B cell (primary cell): Measurements from ENCODE around the gene CYGB. TPM values are rescaled to one million over a fixed set of nuclear protein-coding genes. Genes with fewer than 3 reads are reported as not detected.

Experiments
- ATAC-seq: fragments of 200-7000 bp; cut with Tn5 transposase; one replicate; pipeline ENCODE4 v1.10.0; 2021; ENCODE audit warnings: low read depth, mild to moderate bottlenecking, moderate number of reproducible peaks, moderate library complexity
- CTCF ChIA-PET: fragments of 350-600 bp; sonication (Branson Sonifier 250); formaldehyde crosslinking; loops from one replicate; lab custom pipeline; 2021; ENCODE audit warnings: antibody characterized with exemption, inconsistent platforms; lab: Charles Lee
- POLR2A ChIA-PET: fragments of 350-600 bp; sonication (Branson Sonifier 250); formaldehyde crosslinking; loops from one replicate; lab custom pipeline; 2021; ENCODE audit warnings: antibody characterized with exemption; lab: Charles Lee
- DNase-seq: peaks from one replicate; pipeline ENCODE4 v3.0.0; 2013
- H2AFZ ChIP-seq: 2 replicates; pipeline ENCODE4 v1.6.1; 2012; ENCODE audit warnings: mild to moderate bottlenecking, low read depth, low read length; ENCODE audit not compliant: insufficient read depth, poor library complexity, severe bottlenecking
- H3K27ac ChIP-seq, 2 donors: 1 replicate in 1 of 2; 2 replicates in 1 of 2; pipeline ENCODE4 v1.5.1; 2012 to 2013; ENCODE audit warnings: low read length in 2 of 2, mild to moderate bottlenecking in 2 of 2, moderate library complexity in 1 of 2
- H3K27me3 ChIP-seq, 4 experiments: fragments of 200-600 bp in 1 of 4; sonication (generic) in 1 of 4; replicated peaks in 1 of 4; 1 replicate in 2 of 4; 2 replicates in 2 of 4; pipeline versions ENCODE4 v1.6.1 to v1.7.0; 2013 to 2016; ENCODE audit warnings: low read length in 3 of 4, mild to moderate bottlenecking in 2 of 4, mixed read lengths in 1 of 4, moderate library complexity in 1 of 4; ENCODE audit not compliant: insufficient read depth in 4 of 4, control insufficient read depth in 3 of 4; ENCODE audit errors: control extremely low read depth in 1 of 4
- H3K36me3 ChIP-seq, 2 experiments: replicated peaks in 1 of 2; 1 replicate in 1 of 2; 2 replicates in 1 of 2; pipeline versions ENCODE4 v1.6.1 to v1.7.1; 2013; ENCODE audit warnings: low read length in 1 of 2; ENCODE audit not compliant: insufficient read depth in 2 of 2, control insufficient read depth in 1 of 2; ENCODE audit errors: control extremely low read depth in 1 of 2, extremely low read depth in 1 of 2
- H3K4me1 ChIP-seq, 2 donors: fragments of 200-600 bp in 1 of 2; sonication (generic) in 1 of 2; 1 replicate in 1 of 2; 2 replicates in 1 of 2; pipeline versions ENCODE4 v1.5.1 to v1.6.1; 2013 to 2017; ENCODE audit warnings: low read length in 2 of 2; ENCODE audit not compliant: control insufficient read depth in 2 of 2, insufficient read depth in 2 of 2
- H3K4me2 ChIP-seq: replicated peaks from 2 replicates; pipeline ENCODE3; 2012; ENCODE audit warnings: mild to moderate bottlenecking, low read depth, low read length; ENCODE audit not compliant: poor library complexity, severe bottlenecking
- H3K4me3 ChIP-seq, 5 experiments: fragments of 200-600 bp in 1 of 5; sonication (generic) in 1 of 5; 1 replicate in 3 of 5; 2 replicates in 2 of 5; pipeline versions ENCODE4 v1.5.1 to v1.7.0; 2011 to 2016; ENCODE audit warnings: low read length in 4 of 5, mild to moderate bottlenecking in 4 of 5, low read depth in 2 of 5, control low read depth in 1 of 5, moderate library complexity in 1 of 5; ENCODE audit not compliant: insufficient read depth in 1 of 5; ENCODE audit errors: control extremely low read depth in 1 of 5, extremely low read depth in 1 of 5
- H3K79me2 ChIP-seq: fragments of 200-600 bp; sonication (generic); one replicate; pipeline ENCODE4 v1.6.0; 2016; ENCODE audit warnings: low read length; ENCODE audit not compliant: control insufficient read depth, insufficient read depth
- H3K9ac ChIP-seq: fragments of 200-600 bp; sonication (generic); 2 replicates; pipeline ENCODE4 v1.6.1; 2017; ENCODE audit warnings: mild to moderate bottlenecking, low read length, moderate library complexity
- H3K9me3 ChIP-seq, 3 donors: one replicate each; pipeline versions ENCODE4 v1.6.1 to v1.7.1; 2013; ENCODE audit warnings: low read length in 2 of 3; ENCODE audit not compliant: control insufficient read depth in 2 of 3, insufficient read depth in 1 of 3; ENCODE audit errors: control extremely low read depth in 1 of 3
- H4K20me1 ChIP-seq: 2 replicates; pipeline ENCODE4 v1.6.0; 2012; ENCODE audit warnings: mild to moderate bottlenecking, low read length; ENCODE audit not compliant: insufficient read depth, control insufficient read depth, poor library complexity, severe bottlenecking
- H3K27ac Mint-ChIP-seq: one replicate; pipeline ENCODE4 v1.8.0; 2021; ENCODE audit warnings: mixed read lengths
- H3K27me3 Mint-ChIP-seq: one replicate; pipeline ENCODE4 v1.8.0; 2021; ENCODE audit warnings: mixed read lengths
- H3K4me1 Mint-ChIP-seq: one replicate; pipeline ENCODE4 v1.8.0; 2021; ENCODE audit warnings: mixed read lengths
- H3K4me3 Mint-ChIP-seq: one replicate; pipeline ENCODE4 v1.8.0; 2021; ENCODE audit warnings: mixed read lengths
- H3K9me3 Mint-ChIP-seq: one replicate; pipeline ENCODE4 v1.8.0; 2022; ENCODE audit warnings: mixed read lengths; ENCODE audit not compliant: insufficient read depth
- CTCF ChIP-seq: fragments of 200-600 bp; IDR thresholded peaks from one replicate; pipeline ENCODE4 v1.8.0; 2022; ENCODE audit warnings: antibody characterized with exemption, mild to moderate bottlenecking
- EZH2 ChIP-seq: IDR thresholded peaks from 2 replicates; pipeline ENCODE4 v1.6.1; 2012; ENCODE audit warnings: borderline replicate concordance, low read depth, mild to moderate bottlenecking, moderate library complexity, low read length; ENCODE audit not compliant: insufficient read depth, poor library complexity, severe bottlenecking
- WGBS: methylation state at CpG from one replicate; pipeline ENCODE4 v1.1.5; 2013; ENCODE audit warnings: missing lambda C conversion rate; ENCODE audit not compliant: insufficient coverage; 5-methylcytosine and 5-hydroxymethylcytosine counted together
- intact Hi-C: fragments of 100-400 bp; cut with micrococcal nuclease; formaldehyde crosslinking; loops from one replicate; pipeline ENCODE4 v1.10.0; 2022
- polyA plus RNA-seq: library from polyadenylated mRNA; depleted of rRNA; stranded (reverse); fragments of >200 nt; gene quantifications from 2 replicates; pipeline ENCODE4 v1.2.3, GENCODE V29; 2012
- total RNA-seq, 2 donors: library from RNA; stranded (reverse); fragments of 120-200 nt in 1 of 2; gene quantifications; 1 replicate in 1 of 2; 2 replicates in 1 of 2; pipeline versions ENCODE4 v1.2.3 to v1.2.4, GENCODE V29; 2013 to 2022

The CYGB gene
- total and polyA plus RNA-seq, 2 donors (not counting 1 experiment from before 2014, with no cell fraction given): 0.42 to 2.7 TPM

- Histone ChIP-seq H3K27me3 (no peaks in the 10 kb centered on the region), H3K4me2 (peak overlapping the region; percentile 74), H2AFZ (no peak overlapping the region), H3K4me3 (peak overlapping the region in 2 of 5 experiments; percentile 46 to 47), H3K36me3 (peaks cover 0 to 57% of the 10 kb centered on the region in 2 experiments), H4K20me1 (peaks cover 12% of the 10 kb centered on the region), H3K9ac (peak overlapping the region; percentile 49), H3K79me2 (peaks cover 26% of the 10 kb centered on the region), H3K9me3 (no peaks in the 10 kb centered on the region), H3K4me1 (peaks cover 43 to 64% of the 10 kb centered on the region in 2 donors), H3K27ac (peak overlapping the region; percentile 33 to 56)
- H3K27ac Mint-ChIP-seq: peak overlapping the region; percentile 81
- peak overlapping the region; percentile 68 for H3K4me3 Mint-ChIP-seq
- peaks cover 54% of the 10 kb centered on the region for H3K4me1 Mint-ChIP-seq
- no peaks in the 10 kb centered on the region for H3K9me3 Mint-ChIP-seq
- intact Hi-C loops: no loop called here
- POLR2A ChIA-PET: interaction anchor here (0.5 to 23.6 kb wide), 3 partner anchors 11 to 23 kb away, joined by 5 to 478 read pairs (median 6); partner anchors contain the start of genes AANAT and RHBDF2
- ATAC-seq (no peak), DNase-seq (no peak)
- 95% methylated on average over 35 of the region's 37 CpGs for WGBS
- no peaks in the 10 kb centered on the region for H3K27me3 Mint-ChIP-seq
- CTCF ChIA-PET: interaction anchor here (0.8 to 6.2 kb wide), 3 partner anchors 12 to 44 kb away, joined by 3 to 39 read pairs (median 4); partner anchors contain the start of gene AANAT
- TF ChIP-seq EZH2 (no peak), CTCF (no peak)
Measured at GRCh38 chr17:76478730-76479514, 58.6 kb downstream of the CYGB start.

GRCh38 chr17:76478097-76478496, 59.4 kb downstream of the CYGB start:
- no peaks in the 10 kb centered on the region for H3K27me3 ChIP-seq
- peaks cover 26% of the 10 kb centered on the region for H3K79me2 ChIP-seq
- Mint-ChIP-seq H3K27ac (peak overlapping the region; percentile 77), H3K9me3 (no peaks in the 10 kb centered on the region), H3K27me3 (no peaks in the 10 kb centered on the region), H3K4me3 (no peak overlapping the region), H3K4me1 (peaks cover 50% of the 10 kb centered on the region)
- 96% methylated on average over 10 of the region's 10 CpGs for WGBS
- H3K4me1 ChIP-seq: peaks cover 35 to 59% of the 10 kb centered on the region in 2 donors
- ATAC-seq: no peak
- H3K9ac ChIP-seq: no peak overlapping the region
- H3K4me3 ChIP-seq: no peak overlapping the region
- ChIA-PET CTCF (interaction anchor here (0.8 to 6.2 kb wide), 7 partner anchors 11 to 69 kb away, joined by 3 to 39 read pairs (median 3); partner anchors contain the start of gene AANAT), POLR2A (interaction anchor here (0.5 to 23.6 kb wide), 2 partner anchors 20 to 22 kb away, joined by 6 to 478 read pairs; partner anchors contain the start of gene RHBDF2)
- H3K36me3 ChIP-seq: peaks cover 0 to 65% of the 10 kb centered on the region in 2 experiments
- H3K4me2 ChIP-seq: peak overlapping the region; percentile 74
- H3K27ac ChIP-seq: peak overlapping the region in 1 of 2 donors; percentile 26
- intact Hi-C loops: no loop called here
- TF ChIP-seq CTCF: no peak
- TF ChIP-seq EZH2: no peak
- DNase-seq: no peak
- peaks cover 16% of the 10 kb centered on the region for H4K20me1 ChIP-seq
- no peaks in the 10 kb centered on the region for H3K9me3 ChIP-seq
- no peak overlapping the region for H2AFZ ChIP-seq
